Right kidney (tissue), 9 donors: ENCODE measurements around the gene PDZD7.
A peak's percentile ranks its signal among the peaks of the same experiment; 100 is the strongest.

Experiments used
- DNase-seq: peaks from one replicate; pipeline ENCODE4 v3.0.0-alpha.2; 2016
- long read RNA-seq, 8 donors: transcript quantifications; one replicate each; lab custom pipeline, GENCODE V29; 2026

PDZD7 gene
- long read RNA-seq, donor 1, partial matches to known transcripts: 37 of 47 reads
- long read RNA-seq, donor 1, other reads (novel, unspliced or antisense): 9 of 47 reads
- long read RNA-seq, donor 2, partial matches to known transcripts: 0 of 1 reads
- long read RNA-seq, donor 2, other reads (novel, unspliced or antisense): 0 of 1 reads
- long read RNA-seq, donor 3, partial matches to known transcripts: 5 of 5 reads
- long read RNA-seq, donor 3, other reads (novel, unspliced or antisense): 0 of 5 reads
- long read RNA-seq, donor 4, partial matches to known transcripts: 129 of 136 reads
- long read RNA-seq, donor 4, other reads (novel, unspliced or antisense): 7 of 136 reads
- long read RNA-seq, donor 5: 0 reads
- long read RNA-seq, donor 6, partial matches to known transcripts: 105 of 136 reads
- long read RNA-seq, donor 6, other reads (novel, unspliced or antisense): 31 of 136 reads
- long read RNA-seq, donor 7, partial matches to known transcripts: 0 of 1 reads
- long read RNA-seq, donor 7, other reads (novel, unspliced or antisense): 0 of 1 reads
- long read RNA-seq, donor 8, partial matches to known transcripts: 0 of 2 reads
- long read RNA-seq, donor 8, other reads (novel, unspliced or antisense): 0 of 2 reads

DNA sequence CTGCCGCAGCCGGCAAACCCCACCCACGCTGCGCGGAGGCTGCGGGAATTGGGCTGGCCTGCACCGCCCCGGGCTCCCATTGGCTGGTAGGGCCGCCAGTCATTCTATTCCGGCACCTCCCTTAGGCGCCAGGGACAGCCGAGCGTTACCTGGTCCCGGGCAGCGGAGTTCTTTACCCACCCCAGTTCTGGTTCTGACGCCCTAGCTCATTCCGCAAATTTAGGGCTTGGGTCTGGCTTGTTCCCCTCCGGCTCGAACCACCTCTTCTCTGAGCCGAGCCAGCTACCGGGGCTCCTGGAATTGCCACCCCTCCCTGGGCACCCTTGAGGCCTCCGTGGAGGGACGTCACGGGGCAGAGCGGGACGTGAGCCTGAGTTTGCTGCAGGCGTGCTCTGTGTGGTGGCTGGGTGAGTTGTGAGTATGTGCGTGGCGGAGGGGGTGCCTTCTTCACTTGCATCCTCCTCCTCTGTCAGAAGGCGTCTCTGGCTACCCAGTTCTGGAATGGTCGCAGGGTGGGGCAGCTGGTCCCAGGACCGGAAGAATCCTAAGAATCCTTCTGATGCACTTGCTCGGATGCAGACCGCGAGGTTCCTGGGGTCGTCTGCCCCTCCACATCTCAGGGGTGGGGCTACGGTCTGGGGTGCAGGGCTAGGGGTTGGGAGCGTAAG, at the start of gene PDZD7, which contains the start of gene SFXN3:
TSS of gene PDZD7 (minus strand) at position 2 of the 668 bp plus-strand sequence. CDS start 910 bp downstream, outside the sequence.
TSS of gene SFXN3 (plus strand) at position 107 of the 668 bp plus-strand sequence. CDS start 3,461 bp downstream, outside the sequence.
- DNase-seq: peak; percentile 89

DNA sequence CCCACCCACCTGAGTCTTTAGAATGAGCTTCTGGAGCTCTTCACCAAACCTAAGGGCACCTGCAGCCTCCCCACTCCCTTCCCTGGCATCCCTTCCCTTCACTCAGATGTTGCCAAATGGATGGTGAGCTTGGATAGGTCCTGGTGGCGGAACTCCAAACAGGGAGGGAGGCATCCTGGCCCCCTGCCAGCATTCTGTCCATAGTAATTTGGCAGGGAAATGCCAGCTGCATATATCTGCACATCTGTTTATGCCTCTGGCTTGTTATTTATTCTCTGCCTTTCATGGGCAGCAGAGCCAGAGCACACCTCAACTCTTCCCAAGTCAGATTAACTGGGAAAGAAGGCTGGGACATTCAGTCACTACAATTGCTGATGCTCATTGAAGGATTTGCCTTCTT, 48.9 kb upstream of the PDZD7 start:
- DNase-seq: no peak

DNA sequence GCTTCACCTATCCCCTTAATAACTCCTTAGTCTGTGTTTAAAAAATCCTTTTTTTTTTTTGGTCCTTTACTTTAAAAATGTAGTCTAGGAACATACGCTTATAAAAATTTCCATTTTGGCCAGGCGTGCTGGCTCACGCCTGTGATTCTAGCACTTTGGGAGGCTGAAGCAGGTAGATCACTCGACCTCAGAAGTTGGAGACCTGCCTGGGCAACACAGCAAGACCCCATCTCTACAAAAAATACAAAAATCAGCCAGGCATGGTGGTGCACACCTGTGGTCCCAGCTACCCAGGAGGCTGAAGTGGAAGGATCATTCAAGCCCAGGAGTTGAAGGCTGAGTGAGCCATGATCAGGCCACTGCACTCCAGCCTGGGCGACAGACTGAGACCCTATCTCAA, 45.7 kb upstream of the PDZD7 start:
- no peak for DNase-seq

DNA sequence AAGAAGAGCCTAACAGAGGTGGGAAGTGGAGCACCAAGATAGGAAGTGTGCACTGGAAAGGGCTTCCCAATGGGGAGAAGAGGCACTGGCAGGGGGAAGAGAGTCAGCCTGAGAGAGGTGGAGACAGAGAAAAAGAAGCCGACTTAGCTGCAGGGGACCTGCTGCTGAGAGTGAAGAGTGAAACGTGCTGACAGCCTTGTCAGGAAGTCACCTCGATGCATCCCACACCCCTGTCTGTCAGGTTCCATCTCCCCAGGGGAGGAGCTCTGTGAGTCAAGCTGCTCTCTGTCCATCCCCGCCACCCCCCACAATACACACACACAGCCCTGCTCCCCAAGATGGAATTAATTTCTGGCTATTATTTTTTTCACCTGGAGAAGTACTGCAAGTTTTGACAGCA, 44.8 kb upstream of the PDZD7 start:
- no peak for DNase-seq

DNA sequence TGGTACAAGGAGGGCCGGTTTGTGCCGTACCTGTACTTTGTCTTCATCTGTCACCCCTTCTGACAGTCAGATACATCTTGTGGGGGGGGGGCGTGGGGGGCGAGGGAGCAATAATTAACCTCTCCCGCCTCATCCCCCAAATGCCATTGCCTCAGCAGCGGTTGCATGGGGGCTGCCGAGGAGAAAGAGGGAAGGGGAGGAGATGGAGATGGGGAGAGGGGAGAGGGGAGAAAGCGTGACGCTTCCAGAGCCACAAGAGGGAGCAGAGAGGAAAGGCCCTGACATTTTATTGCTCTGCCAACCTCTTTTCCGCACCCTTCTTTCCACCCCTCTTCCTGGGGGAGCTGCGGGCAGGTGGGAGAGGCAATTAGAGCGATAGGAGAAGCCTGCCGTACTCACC, 42.7 kb upstream of the PDZD7 start:
- no peak for DNase-seq

DNA sequence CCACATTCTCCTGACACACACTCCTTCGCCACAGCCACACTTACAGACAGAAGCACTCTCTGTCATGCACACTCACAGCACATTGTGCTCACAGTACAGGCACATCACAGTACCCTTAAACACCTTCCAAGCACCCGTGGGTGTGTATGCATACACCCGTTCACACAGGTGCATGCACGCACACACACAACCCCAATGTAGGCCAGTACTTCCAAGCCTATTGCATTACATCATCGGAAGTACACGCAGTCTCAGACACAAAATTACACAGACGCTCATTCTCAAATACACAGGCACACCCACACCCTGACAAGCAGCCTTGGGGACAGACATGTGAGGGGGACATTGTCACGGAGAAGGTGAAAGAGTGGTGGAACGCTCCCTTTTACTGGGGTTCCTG, 42.0 kb upstream of the PDZD7 start:
- DNase-seq: no peak

DNA sequence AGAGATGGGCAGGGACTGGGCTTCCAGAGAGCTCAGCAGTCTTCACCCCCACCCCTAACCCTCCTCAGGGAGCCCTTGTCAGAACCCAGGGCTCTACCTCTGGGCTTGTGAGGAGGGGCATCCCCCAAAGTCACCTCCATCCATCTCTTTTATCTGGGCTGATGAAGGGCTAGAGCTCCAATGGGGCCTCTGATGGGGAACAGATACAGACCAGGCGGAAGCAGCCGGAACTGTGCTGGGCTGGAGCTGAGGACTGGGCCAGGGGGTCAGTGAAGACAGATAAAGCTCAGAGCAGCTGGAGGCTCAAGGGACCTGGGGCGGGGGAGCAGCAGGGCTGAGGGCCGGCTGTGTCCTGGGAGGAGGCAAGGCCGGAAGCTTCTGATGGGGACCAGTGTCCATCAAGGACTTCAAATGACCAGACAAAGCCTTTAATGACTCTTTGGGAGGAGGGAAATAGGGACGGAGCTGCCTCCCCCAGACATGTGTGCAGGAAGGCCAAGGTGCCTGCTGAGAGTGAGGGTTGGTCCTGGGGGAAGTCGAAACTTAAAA, 41.0 kb upstream of the PDZD7 start:
- DNase-seq: no peak

DNA sequence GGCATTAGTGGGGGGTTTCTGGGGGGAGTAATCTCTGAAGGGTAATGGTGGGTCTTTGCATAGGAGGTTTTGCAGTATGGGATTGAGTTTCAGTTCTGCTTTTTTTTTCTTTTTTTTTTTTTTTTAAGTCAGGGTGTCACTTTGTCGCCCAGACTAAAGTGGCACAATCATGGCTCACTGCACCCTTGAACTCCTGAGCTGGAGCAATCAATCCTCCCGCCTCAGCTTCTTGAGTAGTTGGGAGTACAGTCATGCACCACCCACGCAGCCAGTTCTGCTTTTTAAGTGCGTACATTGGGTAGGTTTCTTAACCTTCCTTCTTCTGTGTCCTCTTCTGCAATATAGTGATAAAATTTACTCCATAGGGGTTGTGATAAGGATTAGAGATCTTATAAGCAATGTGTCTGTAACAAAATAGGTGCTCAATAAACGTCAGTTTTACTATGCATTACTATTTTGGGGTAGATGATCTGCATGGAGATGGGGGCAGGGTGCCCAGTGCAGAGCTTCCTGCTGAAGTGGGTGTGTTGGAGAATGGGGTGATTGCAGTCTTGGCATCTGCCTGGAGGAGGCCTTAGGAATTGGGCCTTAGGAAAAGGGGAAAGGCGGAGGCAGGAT, 40.4 kb upstream of the PDZD7 start:
- DNase-seq: no peak

DNA sequence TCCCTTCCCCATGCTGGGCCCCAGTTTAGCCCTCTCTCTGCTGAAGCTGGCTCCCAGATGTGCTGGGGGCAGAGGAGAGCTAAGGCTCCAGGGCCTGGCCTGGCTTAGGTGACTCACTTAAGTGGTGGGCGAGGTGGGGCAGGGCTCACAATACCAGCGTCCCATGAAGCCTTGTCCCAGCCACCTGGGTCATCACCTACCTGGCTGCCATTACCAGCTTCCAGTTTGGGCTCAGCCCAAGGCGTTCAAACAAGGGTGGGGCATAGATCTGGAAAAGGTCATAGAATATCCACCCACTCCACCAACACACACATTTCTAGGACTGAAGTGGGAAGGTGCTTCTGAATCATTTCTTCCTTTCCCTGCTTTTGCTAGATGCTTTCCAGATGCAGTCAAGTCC, 39.2 kb upstream of the PDZD7 start:
- DNase-seq: no peak

DNA sequence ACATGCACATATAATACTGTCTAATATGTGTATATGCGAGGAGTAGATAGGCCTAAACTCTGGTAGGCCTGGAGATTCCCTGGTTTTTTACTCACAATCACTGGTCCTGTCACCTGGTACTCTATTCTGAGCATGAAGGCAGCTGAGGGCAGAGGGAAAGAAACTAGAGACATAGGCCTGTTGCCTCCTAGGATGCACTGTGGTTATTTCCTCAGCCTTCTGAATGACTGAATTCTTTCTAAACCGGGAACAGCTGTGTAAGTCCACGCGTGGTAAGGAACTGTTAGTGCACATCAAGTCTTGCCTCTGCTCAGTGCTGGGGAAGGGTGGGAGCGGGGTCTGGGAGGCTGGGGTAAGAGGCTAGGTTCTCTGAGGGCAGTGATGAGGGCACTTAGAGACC, 38.5 kb upstream of the PDZD7 start:
- DNase-seq: no peak

DNA sequence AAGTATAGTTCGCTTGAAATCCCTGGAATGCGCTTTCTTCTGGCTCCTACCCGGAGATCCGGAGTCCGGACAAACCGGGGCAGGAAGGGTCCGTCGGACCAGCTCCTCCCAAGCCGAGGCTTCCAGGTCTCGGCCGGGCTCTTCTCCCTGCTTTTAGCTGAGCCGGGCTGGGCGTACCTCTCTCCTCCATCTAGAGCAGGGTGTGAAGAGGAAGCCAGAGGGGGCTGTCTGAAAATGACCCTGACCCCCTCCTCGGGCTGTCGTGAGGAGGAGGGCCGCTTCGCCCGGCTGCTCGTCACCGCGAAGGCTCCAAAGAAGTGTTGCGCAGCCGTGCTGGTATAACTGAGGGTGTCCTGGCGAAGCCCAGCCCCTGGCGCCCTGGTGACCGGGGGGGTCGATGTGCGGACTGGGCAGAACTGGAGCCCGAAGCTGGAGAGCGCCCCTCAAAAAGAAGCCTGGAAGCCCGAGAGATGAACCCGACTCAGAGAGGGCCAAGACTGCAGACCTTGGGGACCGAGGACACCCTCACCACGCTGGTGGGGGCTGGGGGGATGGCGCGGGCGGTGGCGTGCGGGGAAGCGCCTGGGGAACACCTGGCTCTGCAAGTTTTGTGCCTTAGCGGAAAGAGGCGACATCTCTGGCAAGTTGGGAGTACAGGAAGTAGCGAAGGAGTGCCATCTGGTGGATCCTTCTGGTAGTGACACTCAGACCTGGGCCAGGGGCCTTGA, 36.6 kb upstream of the PDZD7 start:
- peak; percentile 76 for DNase-seq

DNA sequence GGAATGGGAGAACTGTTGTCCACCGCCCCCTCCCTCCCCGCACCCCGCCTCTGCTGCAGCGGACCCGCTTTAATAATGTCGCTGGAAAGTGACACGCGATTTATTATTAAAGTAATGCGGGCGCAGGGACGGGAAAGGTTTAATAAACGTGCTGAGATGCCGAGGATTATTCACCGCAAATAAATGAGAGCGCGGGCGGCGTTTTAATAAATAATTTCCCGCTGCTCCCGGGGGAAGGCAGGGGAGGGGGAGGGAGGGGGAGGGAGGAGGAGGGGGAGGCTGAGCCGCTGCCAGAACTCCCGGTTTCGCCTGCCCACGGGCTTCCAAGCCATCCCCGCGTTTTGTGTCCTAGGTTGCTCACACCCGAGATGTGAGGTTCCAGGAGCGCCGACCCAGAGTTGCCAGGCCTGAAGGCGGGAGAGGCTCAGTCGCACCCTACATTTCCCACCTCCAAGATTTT, 36.0 kb upstream of the PDZD7 start:
- no peak for DNase-seq

DNA sequence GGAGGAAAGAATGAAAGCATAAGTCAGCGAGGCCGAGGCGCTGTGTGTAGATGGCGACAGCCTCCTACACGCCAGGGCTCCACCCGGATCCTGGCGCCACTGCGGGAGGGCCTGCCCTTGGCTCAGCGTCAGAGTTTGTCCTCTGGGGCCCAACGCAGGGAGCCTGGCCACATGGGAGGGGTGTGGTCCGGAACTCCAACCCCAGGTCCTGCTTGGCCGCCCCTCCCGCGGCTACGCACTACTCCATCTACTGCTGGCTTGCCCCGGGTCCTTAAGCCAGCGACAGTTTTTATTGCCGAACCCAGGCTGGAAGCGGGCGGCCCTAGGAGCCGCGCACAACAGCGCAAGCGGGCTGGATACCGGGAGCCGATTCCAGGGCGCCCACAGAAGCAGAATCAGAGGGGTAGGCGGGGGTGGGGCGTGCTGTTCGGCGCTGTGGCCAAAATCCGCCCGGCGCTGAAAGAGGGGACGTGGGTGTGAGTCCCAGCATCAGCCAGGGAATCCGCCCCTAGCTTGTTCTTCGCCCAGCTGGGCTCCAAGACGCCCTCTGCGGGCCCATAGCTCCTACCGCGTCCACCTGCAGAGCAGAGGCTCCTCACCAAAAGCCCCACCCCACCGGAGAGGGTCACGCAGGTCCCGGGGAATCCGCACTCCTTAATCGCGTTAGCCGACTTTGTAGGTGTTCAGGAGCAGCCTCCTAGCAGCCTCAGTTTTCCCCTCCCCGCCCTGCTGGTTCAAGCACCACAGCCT, 35.4 kb upstream of the PDZD7 start:
- DNase-seq: peak; percentile 72

DNA sequence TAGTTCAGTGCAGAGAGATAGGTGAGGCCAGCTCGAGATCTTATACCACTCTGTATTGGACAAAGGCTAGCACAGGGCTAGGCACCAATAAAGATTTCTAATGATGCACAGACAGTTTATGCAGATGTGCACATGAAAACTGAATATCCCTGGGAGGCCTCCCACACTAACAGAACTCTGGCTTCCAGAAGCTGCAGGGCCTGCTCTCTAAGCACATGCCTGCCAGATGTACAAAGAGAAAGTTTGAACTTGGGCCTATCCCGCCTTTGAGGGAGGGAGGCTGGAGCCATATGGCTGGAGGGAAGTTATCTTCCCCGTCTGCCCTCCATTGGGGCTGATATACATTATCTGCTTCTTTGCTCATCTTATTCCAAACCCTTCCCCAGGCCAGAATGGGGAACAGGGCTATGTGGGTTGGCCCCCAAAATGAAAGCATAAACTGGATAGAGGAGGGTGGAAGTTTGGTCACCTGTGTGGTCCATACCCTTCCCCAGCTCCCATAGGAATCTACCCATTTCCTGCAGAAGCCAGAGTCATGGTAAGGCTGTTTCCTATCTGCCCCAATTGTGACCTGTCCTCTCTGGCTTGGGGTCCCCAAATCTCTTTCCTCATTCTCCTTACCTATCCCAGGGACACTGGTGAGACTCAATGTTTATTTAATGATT, 34.7 kb upstream of the PDZD7 start:
- DNase-seq: no peak

DNA sequence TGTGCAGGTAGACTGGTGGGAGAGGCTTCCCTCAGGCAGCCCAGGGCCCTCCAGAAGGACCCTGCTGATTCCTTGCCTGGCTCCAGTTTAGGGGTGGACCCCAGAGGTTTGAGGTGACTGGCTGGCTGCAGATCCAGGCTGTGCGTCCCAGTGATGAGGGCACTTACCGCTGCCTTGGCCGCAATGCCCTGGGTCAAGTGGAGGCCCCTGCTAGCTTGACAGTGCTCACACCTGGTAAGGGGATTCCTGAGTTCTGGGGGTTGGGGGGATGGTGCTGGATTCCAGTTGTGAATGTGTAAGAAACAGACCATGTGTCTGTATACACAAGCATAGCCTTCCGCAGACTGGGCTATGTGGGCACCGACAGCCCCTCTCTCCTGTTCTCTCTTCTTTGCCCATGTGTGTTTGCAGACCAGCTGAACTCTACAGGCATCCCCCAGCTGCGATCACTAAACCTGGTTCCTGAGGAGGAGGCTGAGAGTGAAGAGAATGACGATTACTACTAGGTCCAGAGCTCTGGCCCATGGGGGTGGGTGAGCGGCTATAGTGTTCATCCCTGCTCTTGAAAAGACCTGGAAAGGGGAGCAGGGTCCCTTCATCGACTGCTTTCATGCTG, 33.6 kb upstream of the PDZD7 start:
- DNase-seq: no peak

DNA sequence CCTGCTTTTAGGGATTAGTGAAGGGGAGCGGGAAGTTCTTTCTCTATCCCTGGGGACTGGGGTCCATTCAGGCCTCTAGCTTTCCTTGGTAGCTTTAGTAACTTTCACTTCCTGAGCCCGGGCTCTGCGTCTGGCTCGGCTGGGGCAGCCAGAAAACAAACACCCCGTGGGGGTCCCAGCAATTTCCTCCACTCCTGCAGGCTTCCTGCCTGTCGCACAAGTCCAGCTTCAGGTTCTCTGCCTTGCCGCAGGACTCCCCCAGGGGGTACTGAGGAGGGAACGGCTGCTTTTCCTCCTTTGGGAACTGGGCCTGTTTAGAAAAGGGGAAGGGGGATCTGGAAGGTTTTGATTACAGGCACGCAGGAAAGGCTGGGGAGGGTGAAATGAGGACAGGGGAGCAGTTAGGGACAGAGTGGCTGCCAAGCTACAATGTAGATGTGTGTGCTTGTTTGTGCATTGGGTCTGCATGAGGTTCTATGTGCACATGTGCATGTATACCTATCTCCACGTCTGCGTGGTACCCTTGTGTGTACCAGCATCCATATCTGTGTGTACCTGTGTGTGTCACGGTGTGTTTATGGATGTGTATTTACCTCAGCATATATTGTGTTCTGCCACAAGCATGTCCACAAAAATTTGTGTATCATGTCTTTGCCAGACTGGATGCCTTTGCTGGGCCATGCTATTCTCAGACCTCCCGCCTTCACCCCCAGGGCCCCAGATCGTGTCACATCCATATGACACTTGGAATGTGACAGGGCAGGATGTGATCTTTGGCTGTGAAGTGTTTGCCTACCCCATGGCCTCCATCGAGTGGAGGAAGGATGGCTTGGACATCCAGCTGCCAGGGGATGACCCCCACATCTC, 32.9 kb upstream of the PDZD7 start:
- no peak for DNase-seq

DNA sequence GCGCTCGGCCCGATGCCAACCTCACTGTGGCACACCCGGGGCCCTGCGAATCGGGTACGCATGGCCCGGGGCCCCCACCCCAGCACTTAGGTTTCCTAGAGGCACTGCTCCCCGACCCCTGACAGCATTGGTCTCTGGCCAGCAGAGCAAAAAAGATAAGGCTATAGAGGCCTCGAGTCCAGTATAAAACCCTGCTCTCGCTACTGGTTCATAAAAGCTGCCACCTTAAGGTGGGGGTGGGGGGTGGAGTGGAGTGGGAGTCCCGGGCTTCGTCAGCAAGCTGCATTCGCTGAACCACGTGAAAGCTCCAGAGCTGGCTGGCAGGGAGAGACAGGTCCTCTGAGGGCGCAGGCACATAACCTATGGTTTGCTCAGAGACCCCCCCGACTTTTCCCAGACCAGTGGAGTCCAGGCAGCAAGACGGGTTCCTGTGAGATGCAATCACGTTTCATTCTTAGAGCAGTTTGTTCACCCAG, 32.2 kb upstream of the PDZD7 start:
- no peak for DNase-seq

DNA sequence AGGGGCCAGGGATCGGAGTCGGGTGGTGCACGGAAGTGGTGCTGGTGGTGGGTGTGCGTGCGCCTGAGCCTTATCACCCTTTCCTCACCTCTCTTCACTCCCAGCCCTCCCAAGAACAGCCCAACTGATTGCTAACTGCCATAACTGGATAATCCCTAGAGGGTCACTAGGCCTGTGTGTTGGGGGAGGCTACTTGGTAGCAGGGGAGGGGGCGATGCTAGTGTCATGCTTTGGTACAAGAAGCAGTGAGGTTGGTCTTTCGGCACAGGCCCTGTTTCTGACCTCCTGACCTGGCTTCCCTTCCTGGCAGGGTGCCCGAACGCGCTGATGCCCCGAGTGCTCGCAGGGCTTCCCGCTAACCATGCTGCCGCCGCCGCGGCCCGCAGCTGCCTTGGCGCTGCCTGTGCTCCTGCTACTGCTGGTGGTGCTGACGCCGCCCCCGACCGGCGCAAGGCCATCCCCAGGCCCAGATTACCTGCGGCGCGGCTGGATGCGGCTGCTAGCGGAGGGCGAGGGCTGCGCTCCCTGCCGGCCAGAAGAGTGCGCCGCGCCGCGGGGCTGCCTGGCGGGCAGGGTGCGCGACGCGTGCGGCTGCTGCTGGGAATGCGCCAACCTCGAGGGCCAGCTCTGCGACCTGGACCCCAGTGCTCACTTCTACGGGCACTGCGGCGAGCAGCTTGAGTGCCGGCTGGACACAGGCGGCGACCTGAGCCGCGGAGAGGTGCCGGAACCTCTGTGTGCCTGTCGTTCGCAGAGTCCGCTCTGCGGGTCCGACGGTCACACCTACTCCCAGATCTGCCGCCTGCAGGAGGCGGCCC, 31.5 kb upstream of the PDZD7 start:
- peak; percentile 85 for DNase-seq
